HUES6 (cell line): Measurements from ENCODE around the gene ARHGAP30.

Experiments used
- H3K27ac ChIP-seq: 2 replicates; pipeline ENCODE4 v1.7.0; 2013; ENCODE audit warnings: low read depth, mild to moderate bottlenecking, low read length, inconsistent platforms
- H3K27me3 ChIP-seq: 2 replicates; pipeline ENCODE4 v1.6.1; 2013; ENCODE audit warnings: low read length; ENCODE audit not compliant: control insufficient read depth, insufficient read depth
- H3K36me3 ChIP-seq: 2 replicates; pipeline ENCODE4 v1.6.1; 2013; ENCODE audit warnings: low read length; ENCODE audit not compliant: control insufficient read depth, insufficient read depth
- H3K4me1 ChIP-seq: 2 replicates; pipeline ENCODE4 v1.6.1; 2013; ENCODE audit warnings: low read length; ENCODE audit not compliant: control insufficient read depth, insufficient read depth
- H3K4me3 ChIP-seq: 2 replicates; pipeline ENCODE4 v1.5.1; 2013; ENCODE audit warnings: low read depth, low read length
- H3K9ac ChIP-seq: one replicate; pipeline ENCODE4 v1.6.1; 2013; ENCODE audit warnings: mild to moderate bottlenecking, low read length
- H3K9me3 ChIP-seq: 2 replicates; pipeline ENCODE4 v1.6.1; 2013; ENCODE audit warnings: low read depth, low read length; ENCODE audit not compliant: control insufficient read depth, insufficient read depth

ARHGAP30 gene

DNA sequence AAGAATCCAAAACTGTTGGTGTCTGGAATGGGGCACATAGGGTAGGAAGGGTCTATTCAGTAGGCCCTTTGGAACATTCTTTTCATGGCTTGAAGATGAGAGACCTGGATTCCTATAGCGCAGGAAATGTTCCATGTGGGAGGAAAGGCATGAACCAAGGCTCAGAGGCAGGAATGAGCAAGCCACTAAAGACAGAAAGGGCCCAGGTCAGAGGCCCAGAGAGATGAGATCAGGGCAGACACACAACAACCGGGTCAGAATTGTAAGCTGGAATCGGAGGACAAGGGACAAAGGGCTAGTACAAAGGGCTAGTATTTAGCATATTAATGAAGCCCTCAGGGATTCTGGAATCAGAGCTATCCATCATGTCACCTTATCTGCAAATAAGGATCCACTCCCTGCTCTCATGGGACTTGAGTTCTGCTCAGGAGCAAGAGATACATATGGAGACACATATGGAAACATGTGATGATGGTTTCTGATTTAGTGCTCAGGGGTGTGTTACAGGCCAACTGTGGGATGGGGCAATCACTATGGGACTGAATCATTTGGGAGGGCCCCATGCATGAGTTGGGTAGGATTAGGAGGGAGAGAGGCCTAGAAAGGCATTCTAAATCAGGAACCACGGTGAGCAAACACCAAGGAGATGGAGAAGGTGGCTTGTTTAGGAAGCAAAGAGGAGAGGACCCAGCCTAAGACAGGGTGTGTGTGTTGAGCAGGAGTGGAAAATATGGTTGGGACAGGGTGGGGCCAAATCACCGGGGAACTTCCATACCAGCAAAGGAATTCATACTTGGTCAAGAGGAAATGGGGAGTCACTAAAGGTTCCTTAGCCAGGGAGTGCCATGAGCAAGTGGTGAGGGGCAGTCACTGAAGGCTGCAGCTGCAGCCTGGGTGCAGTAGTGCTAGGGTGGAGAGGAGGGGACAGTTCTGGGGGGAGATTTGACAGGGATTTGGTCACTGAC, 11.0 kb upstream of the ARHGAP30 start:
- Histone ChIP-seq H3K4me1 (peaks cover 33% of the 10 kb centered on the region), H3K4me3 (no peak overlapping the region), H3K36me3 (no peaks in the 10 kb centered on the region), H3K9me3 (no peaks in the 10 kb centered on the region), H3K27ac (no peak overlapping the region), H3K27me3 (no peaks in the 10 kb centered on the region), H3K9ac (no peak overlapping the region)

DNA sequence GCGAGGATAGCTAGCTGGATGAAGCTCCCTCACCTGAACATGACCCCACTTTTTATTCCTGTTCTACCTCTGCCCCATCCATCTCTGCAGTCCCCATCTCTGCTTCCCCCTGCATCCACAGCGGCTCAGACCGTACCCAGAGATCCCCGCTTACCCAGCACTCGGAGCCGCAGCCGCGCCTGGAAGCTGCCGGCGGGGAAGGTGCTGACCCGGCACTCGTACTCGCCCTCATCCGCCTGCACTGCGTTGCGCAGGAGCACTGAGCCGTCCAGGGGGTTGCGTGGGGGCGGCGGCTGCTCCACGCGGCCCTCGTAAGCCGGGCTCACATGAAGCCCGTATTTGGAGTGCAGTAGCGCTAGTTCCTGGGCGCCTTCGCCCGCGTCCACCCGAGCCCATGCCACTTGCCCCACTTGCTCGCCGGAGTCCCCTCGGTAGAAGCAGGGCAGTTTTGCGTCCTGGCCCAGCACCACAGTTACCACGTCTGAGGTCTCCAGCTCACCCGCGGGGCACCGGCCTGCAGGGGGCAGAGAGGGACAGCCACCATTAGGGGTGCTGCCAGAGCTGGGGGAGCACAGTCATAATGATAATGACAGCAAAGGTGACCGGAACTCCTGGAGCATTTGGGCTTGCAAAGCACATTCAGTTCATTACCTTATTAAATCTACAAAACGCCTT, 9.9 kb upstream of the ARHGAP30 start:
- no peak overlapping the region for H3K9ac ChIP-seq
- no peaks in the 10 kb centered on the region for H3K9me3 ChIP-seq
- H3K27ac ChIP-seq, result no peak overlapping the region
- H3K27me3 ChIP-seq, result no peaks in the 10 kb centered on the region
- no peaks in the 10 kb centered on the region for H3K36me3 ChIP-seq
- H3K4me3 ChIP-seq, result no peak overlapping the region
- H3K4me1 ChIP-seq, result peaks cover 25% of the 10 kb centered on the region

GRCh38 chr1:161077426-161077825, 7.7 kb upstream of the ARHGAP30 start:
- no peak overlapping the region for H3K4me3 ChIP-seq
- no peak overlapping the region for H3K9ac ChIP-seq
- no peaks in the 10 kb centered on the region for H3K9me3 ChIP-seq
- H3K27ac ChIP-seq, result no peak overlapping the region
- no peaks in the 10 kb centered on the region for H3K36me3 ChIP-seq
- H3K27me3 ChIP-seq, result no peaks in the 10 kb centered on the region
- H3K4me1 ChIP-seq, result peaks cover 7% of the 10 kb centered on the region

- Histone ChIP-seq H3K27me3 (no peaks in the 10 kb centered on the region), H3K36me3 (no peaks in the 10 kb centered on the region), H3K4me3 (no peak overlapping the region), H3K27ac (no peak overlapping the region), H3K4me1 (peaks cover 7% of the 10 kb centered on the region), H3K9me3 (no peaks in the 10 kb centered on the region), H3K9ac (no peak overlapping the region)
These were observed 6.7 kb upstream of the ARHGAP30 start for GRCh38 chr1:161076410-161076809.

DNA sequence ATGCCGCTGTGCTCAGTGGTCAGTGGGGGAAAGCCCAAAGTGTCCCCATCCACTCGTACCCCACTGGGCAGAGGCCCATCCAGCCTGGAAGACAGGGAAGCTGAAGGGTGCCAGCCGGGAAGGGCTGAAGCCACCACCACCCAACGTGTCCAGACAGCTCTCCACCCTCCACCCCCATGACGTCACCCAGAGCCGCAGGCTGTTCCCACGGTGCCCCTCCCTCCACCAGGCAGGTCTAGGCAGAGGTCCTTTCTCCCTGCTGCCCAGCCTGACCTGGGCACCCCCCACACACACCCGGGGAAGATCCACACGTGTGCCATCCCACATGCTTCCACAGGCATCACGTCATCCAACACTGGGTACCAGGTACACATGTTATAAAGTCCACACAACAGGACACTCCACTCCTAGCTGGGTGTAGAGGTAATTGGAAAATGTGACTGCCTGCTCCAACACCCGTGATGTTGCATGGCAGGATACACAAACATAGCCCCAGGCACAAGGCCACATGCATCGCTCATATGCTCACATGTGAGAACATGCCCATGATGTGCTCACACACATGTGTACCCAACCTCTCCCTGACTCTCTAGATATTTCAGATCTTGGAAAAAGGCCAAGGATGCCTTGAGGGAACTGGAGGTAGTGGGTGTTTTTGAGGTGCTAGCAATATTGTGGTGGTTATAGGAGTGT, 5.1 kb upstream of the ARHGAP30 start:
- no peaks in the 10 kb centered on the region for H3K27me3 ChIP-seq
- no peak overlapping the region for H3K27ac ChIP-seq
- H3K4me3 ChIP-seq, result no peak overlapping the region
- no peak overlapping the region for H3K9ac ChIP-seq
- H3K4me1 ChIP-seq, result peaks cover 4% of the 10 kb centered on the region
- no peaks in the 10 kb centered on the region for H3K36me3 ChIP-seq
- H3K9me3 ChIP-seq, result no peaks in the 10 kb centered on the region

- Histone ChIP-seq H3K27ac (no peak overlapping the region), H3K9me3 (no peaks in the 10 kb centered on the region), H3K36me3 (no peaks in the 10 kb centered on the region), H3K9ac (no peak overlapping the region), H3K27me3 (no peaks in the 10 kb centered on the region), H3K4me3 (no peak overlapping the region), H3K4me1 (peaks cover 3% of the 10 kb centered on the region)
These were observed 3.9 kb upstream of the ARHGAP30 start for GRCh38 chr1:161073474-161074121.

DNA sequence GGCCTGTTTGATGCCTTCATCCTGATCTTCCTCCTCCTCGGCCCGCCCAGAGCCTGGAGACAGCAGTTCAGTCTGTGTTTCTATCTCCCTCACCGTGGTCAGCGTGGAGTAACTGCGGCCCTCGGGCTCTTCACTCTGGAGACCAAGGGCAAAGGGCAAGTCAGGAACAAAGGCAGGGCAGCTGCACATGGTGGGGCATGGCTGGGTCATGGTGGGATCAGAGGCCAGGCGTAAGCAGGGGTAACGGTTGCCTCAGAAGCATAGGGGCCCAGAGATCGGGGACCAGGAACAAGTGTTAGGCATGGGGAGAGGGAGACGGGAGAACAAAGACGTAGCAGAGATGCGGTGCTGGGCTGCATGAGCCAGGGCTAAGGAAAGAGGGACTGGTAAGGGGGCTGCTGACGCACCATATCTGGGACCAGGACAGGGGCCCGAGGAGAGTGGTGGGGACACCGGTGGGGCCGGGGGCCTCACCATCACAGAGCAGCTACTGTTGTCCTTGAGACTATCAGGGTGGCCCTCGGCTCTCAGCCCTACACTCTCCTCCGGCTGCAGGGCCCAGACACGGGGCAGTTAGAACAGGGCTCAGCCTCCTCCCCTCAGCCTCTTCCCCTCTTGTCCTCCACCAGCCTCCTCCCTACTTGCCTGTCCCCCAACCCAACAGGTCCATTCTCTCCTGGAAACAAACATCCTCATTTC, 3.2 kb upstream of the ARHGAP30 start:
- H3K4me3 ChIP-seq, result no peak overlapping the region
- no peak overlapping the region for H3K27ac ChIP-seq
- no peaks in the 10 kb centered on the region for H3K36me3 ChIP-seq
- peaks cover 5% of the 10 kb centered on the region for H3K4me1 ChIP-seq
- no peaks in the 10 kb centered on the region for H3K9me3 ChIP-seq
- H3K9ac ChIP-seq, result no peak overlapping the region
- H3K27me3 ChIP-seq, result no peaks in the 10 kb centered on the region

GRCh38 chr1:161071886-161072371, 2.2 kb upstream of the ARHGAP30 start:
- Histone ChIP-seq H3K9ac (no peak overlapping the region), H3K36me3 (no peaks in the 10 kb centered on the region), H3K27me3 (no peaks in the 10 kb centered on the region), H3K4me1 (peaks cover 5% of the 10 kb centered on the region), H3K4me3 (no peak overlapping the region), H3K9me3 (no peaks in the 10 kb centered on the region), H3K27ac (no peak overlapping the region)

- Histone ChIP-seq H3K9me3 (no peaks in the 10 kb centered on the region), H3K27ac (no peak overlapping the region), H3K4me1 (peaks cover 5% of the 10 kb centered on the region), H3K4me3 (no peak overlapping the region), H3K27me3 (no peaks in the 10 kb centered on the region), H3K36me3 (no peaks in the 10 kb centered on the region), H3K9ac (no peak overlapping the region)
These were observed 1.1 kb upstream of the ARHGAP30 start for GRCh38 chr1:161070761-161071160.

- Histone ChIP-seq H3K4me1 (peaks cover 5% of the 10 kb centered on the region), H3K9ac (no peak overlapping the region), H3K27me3 (no peaks in the 10 kb centered on the region), H3K27ac (no peak overlapping the region), H3K4me3 (no peak overlapping the region), H3K9me3 (no peaks in the 10 kb centered on the region), H3K36me3 (no peaks in the 10 kb centered on the region)
These were observed 450 bp downstream of the ARHGAP30 start for GRCh38 chr1:161069241-161069640.
